HUES48 (cell line): Measurements from ENCODE around the gene CTDSPL.

Experiments used
- H3K27ac ChIP-seq: one replicate; pipeline ENCODE4 v1.7.0; 2013; ENCODE audit warnings: low read depth, low read length, inconsistent platforms
- H3K27me3 ChIP-seq: 2 replicates; pipeline ENCODE4 v1.6.1; 2013; ENCODE audit warnings: mild to moderate bottlenecking, low read length; ENCODE audit not compliant: control insufficient read depth, insufficient read depth
- H3K36me3 ChIP-seq: 2 replicates; pipeline ENCODE4 v1.6.1; 2013; ENCODE audit warnings: low read length; ENCODE audit not compliant: control insufficient read depth, insufficient read depth
- H3K4me1 ChIP-seq: 2 replicates; pipeline ENCODE4 v1.6.1; 2013; ENCODE audit warnings: mild to moderate bottlenecking, low read length; ENCODE audit not compliant: control insufficient read depth, insufficient read depth
- H3K4me3 ChIP-seq: 2 replicates; pipeline ENCODE4 v1.5.1; 2013; ENCODE audit warnings: mild to moderate bottlenecking, low read depth, low read length
- H3K9ac ChIP-seq: 2 replicates; pipeline ENCODE4 v1.6.1; 2013; ENCODE audit warnings: mild to moderate bottlenecking, low read depth, low read length, moderate library complexity
- H3K9me3 ChIP-seq: 2 replicates; pipeline ENCODE4 v1.6.1; 2013; ENCODE audit warnings: low read length; ENCODE audit not compliant: control insufficient read depth, insufficient read depth

CTDSPL gene

GRCh38 chr3:37997342-37997741 lies 135.7 kb downstream of the CTDSPL start:
- Histone ChIP-seq H3K4me1 (0 out of 2 replicates have a peak, but pooled peaks cover 6% of the 10 kb centered on the region), H3K36me3 (no peaks in the 10 kb centered on the region), H3K27ac (no peak overlapping the region), H3K27me3 (0 out of 2 replicates have a peak, but pooled peaks cover 9% of the 10 kb centered on the region), H3K9ac (no peak overlapping the region), H3K9me3 (no peaks in the 10 kb centered on the region), H3K4me3 (no peak overlapping the region)

GRCh38 chr3:37997791-37998370 lies 136.2 kb downstream of the CTDSPL start:
- Histone ChIP-seq H3K4me3 (no peak overlapping the region), H3K9me3 (no peaks in the 10 kb centered on the region), H3K27ac (no peak overlapping the region), H3K4me1 (0 out of 2 replicates have a peak, but pooled peaks cover 6% of the 10 kb centered on the region), H3K9ac (no peak overlapping the region), H3K36me3 (no peaks in the 10 kb centered on the region), H3K27me3 (0 out of 2 replicates have a peak, but pooled peaks cover 7% of the 10 kb centered on the region)

DNA sequence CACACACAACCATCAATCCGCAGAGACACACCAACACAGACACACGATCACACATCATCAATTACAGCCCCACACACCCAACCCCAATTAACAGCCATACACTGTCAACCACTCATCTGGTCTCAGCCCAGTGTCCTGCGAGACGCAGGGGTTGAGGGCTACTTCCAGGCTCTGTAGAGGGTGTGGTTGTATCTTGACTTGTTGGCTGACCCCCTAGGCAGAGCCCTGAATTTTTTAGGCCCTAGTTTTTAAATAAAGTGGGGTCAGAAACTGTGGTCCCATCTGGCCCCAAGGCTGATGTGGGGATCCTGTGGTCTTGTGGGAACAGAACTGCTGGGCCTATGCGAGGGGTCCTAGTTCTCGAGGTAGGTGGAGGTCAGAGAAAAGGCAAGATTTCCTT lies 138.2 kb downstream of the CTDSPL start:
- 0 out of 2 replicates have a peak, but pooled peaks cover 6% of the 10 kb centered on the region for H3K4me1 ChIP-seq
- H3K4me3 ChIP-seq: no peak overlapping the region
- H3K9me3 ChIP-seq: no peaks in the 10 kb centered on the region
- 0 out of 2 replicates have a peak, but pooled peaks cover 7% of the 10 kb centered on the region for H3K27me3 ChIP-seq
- no peak overlapping the region for H3K9ac ChIP-seq
- H3K27ac ChIP-seq: no peak overlapping the region
- no peaks in the 10 kb centered on the region for H3K36me3 ChIP-seq

- no peak overlapping the region for H3K27ac ChIP-seq
- H3K9ac ChIP-seq: no peak overlapping the region
- no peak overlapping the region for H3K4me3 ChIP-seq
- H3K4me1 ChIP-seq: 0 out of 2 replicates have a peak, but pooled peaks cover 6% of the 10 kb centered on the region
- no peaks in the 10 kb centered on the region for H3K9me3 ChIP-seq
- 0 out of 2 replicates have a peak, but pooled peaks cover 7% of the 10 kb centered on the region for H3K27me3 ChIP-seq
- no peaks in the 10 kb centered on the region for H3K36me3 ChIP-seq
These were observed 138.7 kb downstream of the CTDSPL start for GRCh38 chr3:38000242-38000916.

DNA sequence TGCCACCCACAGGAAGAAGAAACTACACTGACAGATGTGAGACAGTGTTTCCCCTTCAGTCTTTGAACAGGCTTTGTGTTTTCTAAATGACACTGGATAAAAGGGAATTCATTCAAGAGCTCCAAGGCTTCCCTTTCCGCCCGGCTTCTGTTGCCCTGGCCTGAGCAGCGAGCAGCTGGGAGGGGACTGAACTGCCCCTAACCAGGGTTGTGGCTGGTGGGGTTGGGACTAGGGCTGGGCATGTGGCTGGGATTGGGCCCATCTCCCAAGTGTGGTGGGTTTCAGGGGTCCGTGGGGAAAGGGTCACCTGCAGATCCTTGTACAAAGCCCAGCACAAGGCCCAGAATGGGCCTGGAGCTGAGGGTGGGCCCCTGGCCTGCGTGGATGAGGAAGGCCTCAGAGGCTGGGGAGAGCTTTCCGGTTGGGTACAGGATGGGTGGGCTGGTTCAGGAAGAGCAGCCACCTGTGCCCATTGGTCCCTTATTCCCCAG lies 139.3 kb downstream of the CTDSPL start:
- Histone ChIP-seq H3K9me3 (no peaks in the 10 kb centered on the region), H3K36me3 (0 out of 2 replicates have a peak, but pooled peaks cover 2% of the 10 kb centered on the region), H3K4me3 (no peak overlapping the region), H3K27me3 (0 out of 2 replicates have a peak, but pooled peaks cover 7% of the 10 kb centered on the region), H3K4me1 (0 out of 2 replicates have a peak, but pooled peaks cover 6% of the 10 kb centered on the region), H3K9ac (no peak overlapping the region), H3K27ac (no peak overlapping the region)

DNA sequence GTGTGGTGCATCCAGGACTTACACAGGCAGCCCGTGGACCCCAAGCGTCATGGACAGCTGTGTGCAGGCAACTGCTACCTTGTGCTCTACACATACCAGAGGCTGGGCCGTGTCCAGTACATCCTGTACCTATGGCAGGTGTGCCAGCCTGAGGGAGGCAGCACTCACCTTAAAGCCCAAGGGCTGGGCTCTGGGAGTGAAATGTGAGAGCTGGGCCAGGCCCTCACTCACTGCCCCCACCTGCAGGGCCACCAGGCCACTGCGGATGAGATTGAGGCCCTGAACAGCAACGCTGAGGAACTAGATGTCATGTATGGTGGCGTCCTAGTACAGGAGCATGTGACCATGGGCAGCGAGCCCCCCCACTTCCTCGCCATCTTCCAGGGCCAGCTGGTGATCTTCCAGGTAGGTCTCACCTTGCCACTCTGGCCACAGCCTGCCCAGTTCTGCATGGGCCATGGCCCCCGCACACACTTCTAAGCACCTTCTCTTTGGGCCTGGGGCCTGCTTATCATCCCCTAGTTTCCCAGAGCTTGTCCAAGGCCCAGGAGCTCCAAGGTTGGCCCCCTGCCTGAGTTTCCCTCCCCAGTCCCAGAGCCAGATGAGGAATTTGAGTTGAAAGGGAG lies 139.9 kb downstream of the CTDSPL start:
- Histone ChIP-seq H3K4me3 (no peak overlapping the region), H3K27ac (no peak overlapping the region), H3K9me3 (no peaks in the 10 kb centered on the region), H3K4me1 (0 out of 2 replicates have a peak, but pooled peaks cover 6% of the 10 kb centered on the region), H3K9ac (no peak overlapping the region), H3K27me3 (0 out of 2 replicates have a peak, but pooled peaks cover 7% of the 10 kb centered on the region), H3K36me3 (peaks cover 8% of the 10 kb centered on the region; the same call in 1 of the 2 replicates)

- Histone ChIP-seq H3K9me3 (no peaks in the 10 kb centered on the region), H3K27ac (no peak overlapping the region), H3K27me3 (0 out of 2 replicates have a peak, but pooled peaks cover 7% of the 10 kb centered on the region), H3K9ac (no peak overlapping the region), H3K4me1 (0 out of 2 replicates have a peak, but pooled peaks cover 6% of the 10 kb centered on the region), H3K36me3 (peaks cover 11% of the 10 kb centered on the region), H3K4me3 (no peak overlapping the region)
These were observed 140.7 kb downstream of the CTDSPL start for GRCh38 chr3:38002291-38002876.

DNA sequence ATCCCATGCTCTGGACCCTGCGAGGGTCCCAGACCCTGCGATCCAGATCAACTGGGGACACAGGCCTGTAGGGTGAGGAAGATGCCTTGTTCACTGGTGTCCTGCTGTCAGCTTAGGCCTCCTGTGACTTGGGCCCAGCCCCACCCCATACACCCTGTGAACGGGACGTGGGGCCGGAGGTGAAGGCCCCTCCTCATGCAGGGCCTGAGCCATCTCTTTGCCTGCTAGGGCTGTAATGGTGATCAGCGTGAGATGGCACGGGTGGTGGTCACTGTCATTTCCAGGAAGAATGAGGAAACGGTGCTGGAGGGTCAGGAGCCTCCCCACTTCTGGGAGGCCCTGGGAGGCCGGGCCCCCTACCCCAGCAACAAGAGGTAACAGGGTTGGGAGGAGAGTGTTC lies 141.3 kb downstream of the CTDSPL start:
- Histone ChIP-seq H3K4me3 (no peak overlapping the region), H3K9me3 (no peaks in the 10 kb centered on the region), H3K9ac (no peak overlapping the region), H3K27ac (no peak overlapping the region), H3K36me3 (peaks cover 16% of the 10 kb centered on the region), H3K27me3 (0 out of 2 replicates have a peak, but pooled peaks cover 7% of the 10 kb centered on the region), H3K4me1 (0 out of 2 replicates have a peak, but pooled peaks cover 6% of the 10 kb centered on the region)

GRCh38 chr3:38003371-38003816 lies 141.7 kb downstream of the CTDSPL start:
- Histone ChIP-seq H3K4me1 (0 out of 2 replicates have a peak, but pooled peaks cover 4% of the 10 kb centered on the region), H3K9me3 (no peaks in the 10 kb centered on the region), H3K9ac (no peak overlapping the region), H3K27ac (no peak overlapping the region), H3K36me3 (peaks cover 18% of the 10 kb centered on the region), H3K27me3 (0 out of 2 replicates have a peak, but pooled peaks cover 2% of the 10 kb centered on the region), H3K4me3 (no peak overlapping the region)

DNA sequence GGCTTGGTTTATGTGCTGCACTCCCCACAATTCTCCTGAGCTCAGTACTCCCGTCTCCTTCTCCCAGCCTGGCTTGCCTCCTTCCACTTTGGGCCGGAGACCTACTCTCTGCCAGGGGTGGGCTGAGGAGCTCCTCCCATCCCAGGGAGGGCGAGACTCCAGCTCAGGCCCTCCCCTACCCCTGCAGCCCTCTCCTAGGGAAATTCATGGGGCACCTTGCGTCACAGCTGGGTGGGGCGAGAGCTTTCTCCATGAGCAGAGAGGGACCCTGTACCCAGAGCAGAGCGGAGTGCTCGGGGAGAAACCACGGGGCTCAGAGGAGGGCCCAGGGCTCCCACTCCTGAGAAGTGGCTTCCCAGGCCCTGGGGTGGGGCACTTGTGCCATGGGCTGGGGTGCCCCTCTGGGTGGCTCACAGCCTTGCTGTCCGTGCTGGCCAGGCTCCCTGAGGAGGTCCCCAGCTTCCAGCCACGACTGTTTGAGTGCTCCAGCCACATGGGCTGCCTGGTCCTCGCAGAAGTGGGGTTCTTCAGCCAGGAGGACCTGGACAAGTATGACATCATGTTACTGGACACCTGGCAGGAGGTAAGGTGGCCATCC lies 142.2 kb downstream of the CTDSPL start:
- H3K9ac ChIP-seq: no peak overlapping the region

More for the DNA sequence above, 142.2 kb downstream of the CTDSPL start:
- Histone ChIP-seq H3K4me1 (no peaks in the 10 kb centered on the region), H3K27me3 (no peaks in the 10 kb centered on the region), H3K27ac (no peak overlapping the region), H3K9me3 (no peaks in the 10 kb centered on the region), H3K36me3 (peaks cover 18% of the 10 kb centered on the region), H3K4me3 (no peak overlapping the region)
